AG09319 (cell line): Measurements from ENCODE around the gene NPC1L1.

ENCODE experiments used
- DNase-seq: peaks from one replicate; pipeline ENCODE4 v3.0.0-alpha.2; 2010; ENCODE audit warnings: low read depth; ENCODE audit errors: extremely low read depth
- CTCF ChIP-seq: IDR thresholded peaks from 2 replicates; pipeline ENCODE4 v1.5.1; 2011; ENCODE audit warnings: low read depth, mild to moderate bottlenecking, inconsistent platforms, low read length, moderate library complexity

Gene NPC1L1

DNA sequence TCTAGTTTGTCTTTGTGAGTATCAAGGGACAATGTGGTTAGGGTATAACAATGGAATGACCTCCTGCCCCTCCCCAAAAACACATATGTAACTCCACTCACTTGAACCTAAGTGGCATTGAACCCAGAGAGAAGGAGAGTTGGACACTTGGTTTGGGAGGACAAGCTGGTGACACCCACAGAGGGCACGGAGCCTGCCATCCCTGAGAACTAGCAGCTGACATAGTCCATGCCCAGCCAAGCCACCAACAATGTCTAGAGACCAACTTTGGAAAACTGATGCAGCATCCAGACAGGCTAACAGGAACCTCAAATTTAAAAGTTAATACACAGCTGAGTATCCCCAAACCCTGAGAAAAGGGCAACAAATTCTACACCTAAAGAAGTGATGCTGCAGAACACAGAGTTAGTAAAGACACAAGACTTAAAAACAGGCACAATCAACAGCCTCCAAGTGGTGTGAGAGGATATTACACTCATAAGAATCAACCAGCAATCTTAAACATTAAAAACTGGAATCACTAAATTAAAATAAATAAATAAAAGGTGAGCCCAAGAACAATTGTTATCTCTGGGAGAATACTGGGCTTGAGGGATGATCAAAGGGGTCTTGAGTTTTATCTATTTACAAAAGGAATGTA is 77.8 kb downstream of the NPC1L1 start:
- DNase-seq, result no peak
- peak; percentile 15 for TF ChIP-seq CTCF
